Measurements from ENCODE around the gene SSX7. TPM values are rescaled to one million over a fixed set of nuclear protein-coding genes. Genes with fewer than 3 reads are reported as not detected.
"Not testable (repeated sequence)": the region's sequence is repeated elsewhere in the genome, so short reads cannot be mapped to it uniquely, and the experiment has no call there.

The SSX7 gene, protein sequence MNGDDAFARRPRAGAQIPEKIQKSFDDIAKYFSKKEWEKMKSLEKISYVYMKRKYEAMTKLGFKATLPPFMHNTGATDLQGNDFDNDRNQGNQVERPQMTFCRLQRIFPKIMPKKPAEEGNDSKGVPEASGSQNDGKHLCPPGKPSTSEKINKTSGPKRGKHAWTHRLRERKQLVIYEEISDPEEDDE
- polyA plus RNA-seq = not detected in 2 replicates
- polyA minus RNA-seq = not detected in 2 replicates

DNA sequence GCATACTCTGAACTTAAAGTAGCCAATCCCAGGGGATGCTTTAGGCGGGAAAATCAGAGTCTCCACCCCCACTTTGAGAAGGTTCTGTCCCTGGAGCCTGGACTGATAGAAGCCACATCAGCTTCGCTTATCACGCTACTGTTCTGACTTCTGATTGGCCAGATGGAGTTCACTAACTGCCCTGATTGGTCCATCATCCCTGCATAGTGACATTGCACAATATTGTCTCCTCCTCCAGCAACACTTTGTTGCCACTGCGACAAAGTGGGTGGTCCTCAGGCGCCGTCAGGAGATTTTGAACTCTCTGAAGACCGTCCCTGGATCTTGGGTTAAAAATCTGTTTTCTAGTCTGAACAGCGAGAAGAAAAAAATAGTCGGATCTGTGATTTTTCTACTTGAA lies at the start of gene SSX7:
Gene SSX7, minus strand, starts transcription at position 101 of the 400 bp plus-strand sequence. CDS start 1,428 bp downstream, outside the sequence.
- H3F3A ChIP-seq (ENCODE audit: insufficient read depth, low read length, poor library complexity, severe bottlenecking); H3K4me2 ChIP-seq (ENCODE audit: low read length); H3K9ac ChIP-seq (ENCODE audit: low read length); H3K9me3 ChIP-seq (ENCODE audit: low read length); H3K79me2 ChIP-seq (replicated peaks; ENCODE audit: insufficient read depth, low read length); H3K4me3 ChIP-seq (ENCODE audit: low read length); H3K9me2 ChIP-seq (ENCODE audit: insufficient read depth, low read length); H3K27ac ChIP-seq (ENCODE audit: low read length); H3K27me3 ChIP-seq (ENCODE audit: insufficient read depth, low read depth, low read length); H4K20me1 ChIP-seq (ENCODE audit: insufficient read depth); H3K36me3 ChIP-seq (ENCODE audit: insufficient read depth, low read length); H2AFZ ChIP-seq (ENCODE audit: low read depth, low read length): not testable (repeated sequence)

DNA sequence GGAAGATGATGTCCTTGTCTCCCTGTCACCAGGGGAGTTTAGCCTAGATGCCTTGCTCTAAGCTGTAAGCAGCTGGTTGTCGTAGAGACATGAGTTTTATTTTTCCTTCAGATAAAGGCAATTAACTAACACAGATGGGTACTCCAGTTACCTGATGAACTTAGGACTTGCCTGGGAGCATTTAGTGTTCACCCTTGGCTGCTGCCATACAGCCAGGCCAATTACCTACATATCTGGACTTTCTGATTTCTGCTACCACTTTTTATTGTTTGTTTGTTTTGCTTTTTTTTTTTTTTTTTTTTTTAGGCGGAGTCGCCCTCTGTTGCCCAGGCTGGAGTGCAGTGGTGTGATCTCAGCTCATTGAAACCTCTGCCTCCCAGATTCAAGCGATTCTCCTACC lies 37.3 kb upstream of the SSX7 start:
- H3K9ac ChIP-seq (ENCODE audit: low read length); H3K4me3 ChIP-seq (ENCODE audit: low read length); H3K4me2 ChIP-seq (ENCODE audit: low read length); H3K9me3 ChIP-seq (ENCODE audit: low read length); H3K36me3 ChIP-seq (ENCODE audit: insufficient read depth, low read length); H3K27me3 ChIP-seq (ENCODE audit: insufficient read depth, low read depth, low read length); H2AFZ ChIP-seq (ENCODE audit: low read depth, low read length); H3K79me2 ChIP-seq (replicated peaks; ENCODE audit: insufficient read depth, low read length); H3F3A ChIP-seq (ENCODE audit: insufficient read depth, low read length, poor library complexity, severe bottlenecking); H3K9me2 ChIP-seq (ENCODE audit: insufficient read depth, low read length); H3K27ac ChIP-seq (ENCODE audit: low read length); H4K20me1 ChIP-seq (ENCODE audit: insufficient read depth): not testable (repeated sequence)

DNA sequence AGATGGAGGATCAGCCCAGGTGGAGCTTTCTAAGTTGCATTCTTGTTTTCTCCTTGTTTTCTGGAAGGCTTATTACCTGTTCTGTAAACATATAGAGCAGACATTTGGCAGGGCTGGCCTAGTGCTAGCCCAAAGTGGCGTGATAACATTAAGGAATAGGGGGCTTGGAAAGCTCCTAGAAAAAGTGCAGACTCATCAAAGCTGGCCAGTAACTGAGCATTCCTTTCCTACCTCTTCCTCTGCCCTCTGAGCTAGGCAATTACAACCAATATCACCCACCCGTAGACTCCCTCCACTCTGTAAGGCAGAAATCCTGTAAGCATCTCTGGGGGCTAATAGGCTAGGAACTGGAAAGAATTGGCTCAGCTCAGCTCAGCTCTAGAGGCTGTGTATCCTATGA lies 7.5 kb upstream of the SSX7 start:
- not testable (repeated sequence) for H3F3A ChIP-seq (ENCODE audit: insufficient read depth, low read length, poor library complexity, severe bottlenecking); H3K9ac ChIP-seq (ENCODE audit: low read length); H3K4me3 ChIP-seq (ENCODE audit: low read length); H3K79me2 ChIP-seq (replicated peaks; ENCODE audit: insufficient read depth, low read length); H3K36me3 ChIP-seq (ENCODE audit: insufficient read depth, low read length); H3K4me2 ChIP-seq (ENCODE audit: low read length); H4K20me1 ChIP-seq (ENCODE audit: insufficient read depth); H3K27ac ChIP-seq (ENCODE audit: low read length); H3K9me2 ChIP-seq (ENCODE audit: insufficient read depth, low read length); H3K9me3 ChIP-seq (ENCODE audit: low read length); H2AFZ ChIP-seq (ENCODE audit: low read depth, low read length); H3K27me3 ChIP-seq (ENCODE audit: insufficient read depth, low read depth, low read length)

DNA sequence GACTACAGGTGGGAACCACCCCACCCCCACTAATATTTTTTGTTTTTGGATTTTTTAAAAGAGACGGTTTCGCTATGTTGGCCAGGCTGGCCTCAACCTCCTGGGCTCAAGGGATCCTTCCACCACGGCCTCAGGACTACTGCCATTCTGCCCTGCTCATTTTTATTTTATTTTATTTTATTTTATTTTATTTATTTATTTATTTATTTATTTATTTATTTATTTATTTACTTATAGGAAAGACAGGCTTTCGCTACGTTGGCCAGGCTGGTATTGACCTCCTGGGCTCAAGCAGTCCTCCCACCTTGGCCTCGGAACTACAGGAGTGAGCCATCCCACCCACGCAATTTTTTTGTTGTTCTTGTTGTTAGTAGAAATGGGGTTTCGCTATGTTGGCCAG lies 775 bp upstream of the SSX7 start:
- not testable (repeated sequence) for H3K79me2 ChIP-seq (replicated peaks; ENCODE audit: insufficient read depth, low read length); H3K9me2 ChIP-seq (ENCODE audit: insufficient read depth, low read length); H3K9ac ChIP-seq (ENCODE audit: low read length); H3K27ac ChIP-seq (ENCODE audit: low read length); H4K20me1 ChIP-seq (ENCODE audit: insufficient read depth); H3K27me3 ChIP-seq (ENCODE audit: insufficient read depth, low read depth, low read length); H3K4me3 ChIP-seq (ENCODE audit: low read length); H3F3A ChIP-seq (ENCODE audit: insufficient read depth, low read length, poor library complexity, severe bottlenecking); H3K9me3 ChIP-seq (ENCODE audit: low read length); H3K36me3 ChIP-seq (ENCODE audit: insufficient read depth, low read length); H3K4me2 ChIP-seq (ENCODE audit: low read length); H2AFZ ChIP-seq (ENCODE audit: low read depth, low read length)

DNA sequence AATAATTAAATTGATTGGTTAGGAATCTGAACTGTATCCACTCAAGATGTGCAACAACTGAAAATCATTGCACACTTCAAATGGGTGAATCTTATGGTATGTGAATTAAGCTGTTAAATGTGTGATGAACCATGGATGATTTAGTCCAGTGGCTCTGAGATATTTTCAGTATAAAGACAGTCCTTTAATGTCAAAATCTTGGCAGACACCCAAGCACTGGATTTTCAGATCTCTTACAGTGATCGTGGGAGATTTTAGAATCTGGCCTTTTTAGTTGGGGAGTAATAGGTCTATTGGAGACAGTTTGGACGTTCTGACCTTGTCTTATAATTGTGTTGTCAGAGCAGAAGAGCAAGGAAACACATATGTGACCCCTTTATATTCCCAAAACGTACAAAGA lies 4.0 kb downstream of the SSX7 start:
- not testable (repeated sequence) for H3K79me2 ChIP-seq (replicated peaks; ENCODE audit: insufficient read depth, low read length); H3K9me3 ChIP-seq (ENCODE audit: low read length); H4K20me1 ChIP-seq (ENCODE audit: insufficient read depth); H3K4me2 ChIP-seq (ENCODE audit: low read length); H2AFZ ChIP-seq (ENCODE audit: low read depth, low read length); H3K9me2 ChIP-seq (ENCODE audit: insufficient read depth, low read length); H3F3A ChIP-seq (ENCODE audit: insufficient read depth, low read length, poor library complexity, severe bottlenecking); H3K27ac ChIP-seq (ENCODE audit: low read length); H3K27me3 ChIP-seq (ENCODE audit: insufficient read depth, low read depth, low read length); H3K9ac ChIP-seq (ENCODE audit: low read length); H3K36me3 ChIP-seq (ENCODE audit: insufficient read depth, low read length); H3K4me3 ChIP-seq (ENCODE audit: low read length)

DNA sequence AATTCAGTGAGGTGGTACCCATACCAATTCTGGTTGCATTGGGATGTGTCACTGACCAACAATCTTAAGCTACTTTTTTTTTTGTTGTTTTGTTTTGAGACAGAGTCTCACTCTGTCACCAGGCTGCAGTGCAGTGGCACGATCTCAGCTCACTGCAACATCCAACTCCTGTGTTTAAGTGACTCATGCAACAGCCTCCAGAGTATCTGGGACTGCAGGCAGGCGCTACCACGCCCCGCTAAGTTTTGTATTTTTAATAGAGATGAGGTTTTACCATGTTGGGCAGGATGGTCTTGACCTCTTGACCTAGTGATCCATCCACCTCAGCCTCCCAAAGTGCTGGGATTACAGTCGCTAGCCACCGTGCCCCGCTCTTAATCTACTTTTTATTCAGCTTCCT lies 5.7 kb downstream of the SSX7 start:
- H3K9ac ChIP-seq (ENCODE audit: low read length); H3K27me3 ChIP-seq (ENCODE audit: insufficient read depth, low read depth, low read length); H2AFZ ChIP-seq (ENCODE audit: low read depth, low read length): not testable (repeated sequence)

DNA sequence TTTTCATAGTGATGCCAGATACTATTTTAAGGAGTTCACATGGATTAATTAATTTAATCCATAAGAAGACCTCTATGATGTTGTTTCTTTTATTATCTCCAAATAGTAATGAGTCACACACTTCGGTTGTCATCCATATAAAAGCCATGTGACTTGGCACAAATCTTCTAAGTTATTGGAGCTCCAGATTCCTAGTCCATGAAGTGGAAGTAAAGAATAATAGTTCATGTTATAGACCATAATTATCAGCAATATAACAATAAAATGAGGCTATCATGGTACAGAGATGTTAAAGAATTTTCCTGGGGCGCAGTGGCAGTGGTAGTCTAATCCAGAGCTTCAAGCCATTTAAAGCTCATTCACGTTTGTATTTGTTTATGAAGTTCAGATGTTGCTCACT lies 26.2 kb downstream of the SSX7 start:
- not testable (repeated sequence) for H3K79me2 ChIP-seq (replicated peaks; ENCODE audit: insufficient read depth, low read length); H3K36me3 ChIP-seq (ENCODE audit: insufficient read depth, low read length); H2AFZ ChIP-seq (ENCODE audit: low read depth, low read length); H3K4me3 ChIP-seq (ENCODE audit: low read length); H3K9me2 ChIP-seq (ENCODE audit: insufficient read depth, low read length); H3F3A ChIP-seq (ENCODE audit: insufficient read depth, low read length, poor library complexity, severe bottlenecking); H3K9me3 ChIP-seq (ENCODE audit: low read length); H3K27me3 ChIP-seq (ENCODE audit: insufficient read depth, low read depth, low read length); H3K4me2 ChIP-seq (ENCODE audit: low read length); H3K27ac ChIP-seq (ENCODE audit: low read length); H3K9ac ChIP-seq (ENCODE audit: low read length); H4K20me1 ChIP-seq (ENCODE audit: insufficient read depth)

More for the DNA sequence above, 5.7 kb downstream of the SSX7 start:
- not testable (repeated sequence) for H3F3A ChIP-seq (ENCODE audit: insufficient read depth, low read length, poor library complexity, severe bottlenecking); H3K4me2 ChIP-seq (ENCODE audit: low read length); H3K36me3 ChIP-seq (ENCODE audit: insufficient read depth, low read length); H3K9me3 ChIP-seq (ENCODE audit: low read length); H4K20me1 ChIP-seq (ENCODE audit: insufficient read depth); H3K79me2 ChIP-seq (replicated peaks; ENCODE audit: insufficient read depth, low read length); H3K9me2 ChIP-seq (ENCODE audit: insufficient read depth, low read length); H3K4me3 ChIP-seq (ENCODE audit: low read length); H3K27ac ChIP-seq (ENCODE audit: low read length)

DNA sequence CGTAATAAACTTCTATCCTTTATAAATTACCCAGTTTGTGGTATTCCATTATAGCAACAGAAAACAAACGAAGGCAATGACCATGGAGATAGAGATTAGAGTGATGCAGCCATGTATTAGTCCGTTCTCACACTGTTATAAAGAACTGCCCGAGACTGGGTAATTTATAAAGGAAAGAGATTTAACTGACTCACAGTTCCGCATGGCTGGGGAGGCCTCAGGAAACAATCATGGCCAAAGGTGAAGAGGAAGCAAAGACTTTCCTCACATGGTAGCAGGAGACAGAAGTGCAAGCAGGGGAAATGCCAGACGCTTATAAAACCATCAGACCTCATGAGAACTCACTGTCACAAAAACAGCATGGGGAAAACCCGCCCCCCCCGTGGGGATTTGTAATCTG lies 34.0 kb downstream of the SSX7 start:
- not testable (repeated sequence) for H3K4me2 ChIP-seq (ENCODE audit: low read length); H3K4me3 ChIP-seq (ENCODE audit: low read length); H3K9me3 ChIP-seq (ENCODE audit: low read length); H3K36me3 ChIP-seq (ENCODE audit: insufficient read depth, low read length); H3F3A ChIP-seq (ENCODE audit: insufficient read depth, low read length, poor library complexity, severe bottlenecking); H3K27me3 ChIP-seq (ENCODE audit: insufficient read depth, low read depth, low read length); H4K20me1 ChIP-seq (ENCODE audit: insufficient read depth); H3K79me2 ChIP-seq (replicated peaks; ENCODE audit: insufficient read depth, low read length); H3K9me2 ChIP-seq (ENCODE audit: insufficient read depth, low read length); H3K9ac ChIP-seq (ENCODE audit: low read length); H3K27ac ChIP-seq (ENCODE audit: low read length); H2AFZ ChIP-seq (ENCODE audit: low read depth, low read length)
